CD4-positive, alpha-beta T cell treated with Interferon alpha-2 for 1 hour (primary cell): ENCODE data around the gene NUP43.
"Not testable (repeated sequence)": the region's sequence is repeated elsewhere in the genome, so short reads cannot be mapped to it uniquely, and the experiment has no call there.

Experiments used
- DNase-seq, 2 donors: peaks; one replicate each; pipeline ENCODE4 v3.0.0-alpha.2; 2020 to 2022

The NUP43 gene

GRCh38 chr6:149745252-149745651 is 1.1 kb downstream of the NUP43 start:
- DNase-seq, result not testable (repeated sequence)

GRCh38 chr6:149734915-149735314 is 11.4 kb downstream of the NUP43 start:
- DNase-seq, result no peak

DNA sequence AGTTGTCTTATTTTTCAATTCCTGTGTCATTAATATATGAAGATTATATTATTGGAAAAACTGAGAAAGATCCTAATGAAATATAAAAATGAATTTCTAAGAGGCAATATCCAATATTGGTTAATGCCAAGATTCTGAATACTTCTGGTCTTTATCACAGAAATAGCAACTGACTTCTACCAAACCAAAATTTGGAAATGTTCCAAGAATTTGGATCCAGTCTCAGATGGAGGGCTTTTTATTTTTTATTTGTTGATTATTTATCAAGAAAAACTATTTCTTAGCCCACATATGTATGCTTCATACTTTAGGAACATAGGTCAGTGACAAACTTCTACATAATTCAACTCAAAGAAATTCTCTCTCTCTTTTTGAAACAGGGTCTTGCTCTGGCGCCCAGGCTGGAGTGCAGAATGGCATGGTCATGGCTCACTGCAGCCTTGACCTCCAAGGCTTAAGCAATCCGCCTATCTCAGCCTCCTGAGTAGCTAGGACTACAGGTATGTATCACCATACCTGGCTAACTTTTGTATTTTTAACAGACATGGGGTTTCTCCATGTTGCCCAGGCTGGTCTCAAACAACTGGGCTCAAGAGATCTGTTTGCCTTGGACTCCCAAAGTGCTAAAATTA is 13.1 kb downstream of the NUP43 start:
- DNase-seq, result no peak

GRCh38 chr6:149729824-149730223 is 16.5 kb downstream of the NUP43 start:
- no peak for DNase-seq

DNA sequence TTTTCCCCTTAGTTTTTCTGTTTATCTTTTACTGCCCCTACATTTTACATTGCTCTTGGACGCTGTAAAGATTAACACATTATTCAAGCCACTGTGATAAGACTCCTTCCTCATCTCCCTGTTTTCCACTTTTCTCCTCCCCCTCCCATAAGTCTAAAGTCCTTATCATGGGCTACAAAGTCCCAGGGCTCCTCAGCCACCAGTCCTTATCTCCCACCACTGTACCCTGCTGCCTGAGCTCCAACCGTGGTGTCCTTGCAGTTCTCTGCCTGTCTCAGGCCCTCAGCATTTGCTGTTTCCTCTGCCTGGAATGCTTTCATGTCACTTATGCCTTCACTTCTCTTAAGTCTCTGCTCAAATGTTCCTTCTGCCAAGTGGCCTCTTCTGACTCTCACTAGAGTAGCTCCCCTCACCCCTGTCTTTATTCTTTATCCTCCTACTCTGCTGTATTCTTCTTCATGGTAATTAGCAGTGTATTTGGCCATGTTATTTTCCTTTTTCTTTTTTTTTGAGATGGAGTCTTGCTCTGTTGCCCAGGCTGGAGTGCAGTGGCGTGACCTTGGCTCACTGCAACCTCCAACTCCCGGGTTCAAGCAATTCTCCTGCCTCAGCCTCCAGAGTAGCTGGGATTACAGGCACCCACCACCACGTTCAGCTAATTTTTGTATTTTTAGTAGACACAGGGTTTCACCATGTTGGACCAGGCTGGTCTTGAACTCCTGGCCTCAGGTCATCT is 17.7 kb downstream of the NUP43 start:
- no peak for DNase-seq

DNA sequence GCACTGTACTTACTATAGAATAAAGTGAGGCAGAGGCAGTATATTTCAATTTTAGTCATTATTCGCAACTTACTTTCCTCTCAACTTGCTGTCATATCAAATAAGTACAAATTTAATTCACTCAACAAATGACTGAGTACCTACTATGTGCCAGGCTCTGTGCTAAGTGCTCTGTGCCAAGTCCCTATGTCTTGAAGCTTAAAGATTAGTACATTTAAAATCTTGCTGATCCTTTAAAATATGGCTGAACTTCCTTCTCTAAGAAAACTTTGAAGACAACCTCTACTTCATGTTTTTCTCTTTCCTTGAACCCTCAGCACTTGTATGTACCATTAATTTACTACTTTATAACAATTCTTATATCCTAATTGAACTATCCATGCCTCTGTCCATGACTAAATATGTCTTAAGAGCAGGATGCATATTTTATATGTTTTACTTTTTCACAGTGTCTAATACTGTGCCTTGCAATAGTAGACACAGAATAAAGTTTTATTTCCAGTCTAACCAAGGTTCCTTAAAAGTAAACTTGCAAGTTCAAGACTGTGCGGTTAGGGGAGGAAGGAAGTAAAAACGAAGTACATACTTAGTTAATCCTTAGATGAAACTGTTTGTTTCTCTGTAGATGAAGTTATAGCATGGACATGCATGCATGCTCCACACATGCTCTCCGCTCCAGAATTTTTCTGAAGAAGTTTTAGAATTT is 18.4 kb downstream of the NUP43 start:
- no peak for DNase-seq

DNA sequence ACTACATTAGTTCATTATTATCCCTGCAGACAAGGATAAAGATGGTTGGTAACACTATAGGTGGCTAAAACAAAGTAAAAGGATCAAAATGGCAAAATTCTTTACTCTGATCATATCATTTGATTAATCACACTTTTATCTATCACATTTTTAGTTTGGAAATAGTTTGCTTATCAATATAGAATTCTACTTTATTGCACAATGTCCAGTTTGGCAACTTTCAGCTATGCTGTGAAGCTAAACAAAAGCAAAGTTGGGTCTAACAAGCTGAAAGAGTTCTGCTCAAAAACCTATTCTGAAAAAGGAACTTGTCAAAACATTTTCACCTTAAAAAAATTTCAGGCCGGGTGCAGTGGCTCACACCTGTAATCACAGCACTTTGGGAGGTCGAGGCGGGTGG is 20.5 kb downstream of the NUP43 start:
- no peak for DNase-seq

DNA sequence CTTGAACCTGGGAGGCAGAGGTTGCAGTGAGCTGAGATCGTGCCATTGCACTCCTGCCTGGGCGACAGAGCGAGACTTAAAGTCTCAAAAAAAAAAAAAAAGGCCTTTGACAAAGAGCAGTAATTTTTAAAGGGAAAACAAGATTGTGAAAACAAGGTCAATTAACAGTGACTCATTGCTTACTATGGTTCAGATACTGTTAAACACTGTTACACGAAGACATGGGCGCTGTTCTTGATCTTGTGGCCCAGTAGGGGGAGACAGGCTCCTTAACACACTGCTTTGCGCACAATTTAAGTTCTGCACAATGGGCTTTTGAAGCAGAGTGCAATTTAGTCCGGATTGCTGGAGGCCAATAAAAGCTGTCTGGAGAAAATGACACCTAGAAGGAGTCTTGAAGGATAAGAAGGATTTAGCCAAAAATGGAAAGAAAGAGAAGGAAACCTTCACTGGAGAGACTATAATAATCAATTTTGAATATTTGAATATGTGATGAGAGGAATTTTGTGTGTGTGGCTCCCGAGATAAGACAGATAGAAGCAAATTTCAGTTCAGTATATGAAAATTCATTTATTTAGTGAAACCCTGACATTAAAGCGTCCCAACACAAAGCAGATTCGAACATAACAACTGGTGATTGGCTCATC is 22.4 kb downstream of the NUP43 start:
- DNase-seq, result peak; percentile 48 to 67

DNA sequence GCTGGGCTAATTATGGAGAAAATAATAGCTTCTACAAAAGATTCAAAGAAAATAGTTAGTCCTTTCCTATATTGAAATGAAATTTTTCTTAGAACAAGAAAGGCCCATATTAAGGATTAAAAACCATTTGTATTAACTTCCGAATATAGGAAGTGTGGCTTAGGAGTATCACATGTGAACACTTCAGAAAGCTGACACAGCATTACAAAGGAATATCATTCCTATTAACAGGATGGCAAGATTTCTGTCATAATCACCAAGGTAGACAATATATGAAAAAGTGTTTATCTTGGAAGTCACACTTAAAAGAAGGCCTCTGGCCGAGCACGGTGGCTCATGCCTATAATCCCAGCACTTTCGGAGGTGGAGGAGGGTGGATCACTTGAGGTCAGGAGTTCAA is 23.1 kb downstream of the NUP43 start:
- DNase-seq, result no peak

GRCh38 chr6:149719531-149719930 is 26.8 kb downstream of the NUP43 start:
- no peak for DNase-seq

GRCh38 chr6:149717588-149718458 is 28.5 kb downstream of the NUP43 start, which contains the start of gene LATS1:
LATS1 (minus strand) TSS chr6:149718101; CDS start chr6:149702126, 15,975 bp downstream.
- DNase-seq, result peak; percentile 83 to 91

DNA sequence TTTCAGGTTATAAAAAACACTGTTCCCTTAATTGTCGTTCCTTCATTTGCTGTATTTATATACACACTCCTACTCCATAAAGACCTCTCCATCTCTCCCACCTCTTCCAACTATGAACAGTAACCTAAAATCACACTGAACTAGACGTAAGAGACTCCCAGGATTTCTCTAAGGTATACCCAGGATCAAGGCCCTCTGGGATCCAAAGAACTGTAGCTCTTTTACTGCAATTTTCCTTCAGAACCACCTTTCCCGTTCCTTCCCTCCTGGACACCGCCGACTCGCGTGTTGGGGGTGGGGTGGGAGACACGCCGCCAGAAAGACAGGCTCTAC is 29.1 kb downstream of the NUP43 start:
- no peak for DNase-seq

DNA sequence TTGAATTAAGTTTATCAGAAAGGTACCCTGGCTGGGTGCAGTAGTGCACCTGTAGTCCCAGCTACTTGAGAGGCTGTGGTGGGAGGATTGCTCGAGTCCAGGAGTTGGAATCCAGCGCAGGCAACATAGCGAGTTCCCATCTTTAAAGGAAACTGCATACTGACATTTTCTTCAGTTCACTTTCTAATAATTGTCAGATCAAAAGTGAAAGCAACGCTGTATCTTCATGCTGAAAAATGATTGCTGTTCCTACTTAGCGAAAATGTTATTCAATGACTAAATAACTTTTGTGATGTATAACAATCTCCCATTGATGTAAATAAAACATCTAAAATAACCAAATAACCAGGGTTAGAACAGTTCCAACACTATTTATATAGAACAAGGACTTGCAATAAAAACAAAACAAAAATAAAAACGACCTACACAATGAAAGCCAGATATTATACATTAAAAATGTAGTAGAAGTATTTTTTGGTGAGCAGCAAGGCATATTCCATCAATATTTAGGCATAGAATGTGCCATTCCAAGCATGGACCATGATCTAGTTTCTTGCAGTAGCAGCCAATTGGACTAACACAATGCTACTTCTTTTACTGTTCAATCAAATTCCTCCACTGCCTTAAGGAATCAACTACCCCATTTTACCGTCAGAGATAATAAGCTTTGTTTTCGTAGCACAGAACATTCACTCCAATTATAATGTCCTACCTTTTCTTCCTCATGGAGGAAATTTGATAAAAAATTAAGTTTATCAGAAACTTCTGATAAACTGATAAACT is 30.0 kb downstream of the NUP43 start:
- peak in 1 of 2 donors; percentile 28 for DNase-seq

GRCh38 chr6:149714442-149714841 is 31.9 kb downstream of the NUP43 start:
- no peak for DNase-seq

DNA sequence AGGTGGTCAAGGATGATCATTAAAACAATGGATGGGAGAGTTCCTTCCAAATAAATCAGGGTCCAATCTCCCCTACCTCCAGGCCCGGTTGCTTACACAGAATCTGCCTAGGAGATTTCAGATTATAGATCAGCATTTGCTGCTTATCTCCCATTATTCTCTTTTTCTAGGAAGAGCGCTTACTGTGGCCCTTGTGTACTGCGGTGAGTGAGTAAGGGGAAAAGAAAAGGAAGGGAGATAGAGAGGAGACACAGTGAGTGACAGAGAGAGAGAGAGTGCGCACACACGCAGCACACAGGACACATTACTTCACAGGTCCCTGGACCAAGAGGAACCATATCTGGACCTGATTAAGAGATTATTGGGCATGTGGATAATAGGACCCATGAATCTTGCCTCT is 34.6 kb downstream of the NUP43 start:
- no peak for DNase-seq

GRCh38 chr6:149701714-149702113 is 44.6 kb downstream of the NUP43 start:
- no peak for DNase-seq

DNA sequence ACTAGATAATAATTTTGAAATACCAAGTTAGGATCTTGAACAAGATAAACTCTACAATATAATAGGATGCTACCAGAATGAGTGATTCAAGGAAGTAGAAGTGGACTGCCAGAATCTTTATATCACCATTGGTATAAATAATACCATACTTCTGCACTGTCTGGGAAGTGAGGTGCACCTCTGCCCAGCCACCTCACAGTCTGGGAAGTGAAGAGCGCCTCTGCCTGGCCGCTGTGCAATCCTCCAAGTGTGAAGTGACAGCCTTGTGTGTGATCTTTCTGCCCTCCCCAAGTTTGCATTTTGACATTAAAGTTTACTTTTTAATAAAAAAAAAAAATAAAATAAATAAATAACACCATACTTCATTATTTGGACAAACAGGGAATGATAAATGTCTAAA is 47.2 kb downstream of the NUP43 start:
- DNase-seq, result no peak

DNA sequence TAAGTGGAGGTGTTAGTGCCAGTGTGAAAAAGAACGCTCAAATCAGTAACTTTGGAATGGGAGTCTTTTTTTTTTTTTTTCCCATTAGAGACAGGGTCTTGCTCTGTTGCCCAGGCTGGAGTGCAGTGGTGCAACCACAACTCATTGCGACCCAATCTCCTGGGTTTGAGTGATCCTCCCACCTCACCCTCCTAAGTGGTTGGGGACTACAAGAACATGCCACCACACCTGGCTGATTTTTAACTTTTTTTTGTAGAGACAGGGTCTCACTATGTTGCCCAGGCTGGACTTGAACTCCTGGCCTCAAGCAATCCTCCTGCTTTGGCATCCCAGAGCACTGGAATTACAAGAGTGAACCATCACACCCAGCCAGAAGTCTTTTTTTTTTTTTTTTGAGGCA is 48.2 kb downstream of the NUP43 start:
- no peak for DNase-seq

DNA sequence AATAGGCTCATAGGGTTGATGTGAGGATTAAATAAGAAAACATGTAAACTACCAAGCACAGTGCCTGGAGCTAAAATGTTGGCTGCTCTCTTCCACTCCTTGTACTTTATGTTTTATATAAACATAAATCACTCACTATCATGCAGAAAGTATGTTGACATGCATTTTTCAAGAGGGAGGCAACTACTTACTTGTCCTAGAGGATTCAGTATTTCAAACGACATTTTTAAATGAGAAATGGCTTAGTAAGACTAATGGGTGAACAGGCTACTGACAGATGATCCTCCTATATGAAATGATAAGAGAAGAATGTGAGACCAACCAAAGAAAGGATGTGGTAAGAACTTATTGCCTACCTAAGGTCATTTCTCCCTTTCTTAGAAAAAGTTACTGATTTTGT is 49.4 kb downstream of the NUP43 start:
- DNase-seq, result no peak

DNA sequence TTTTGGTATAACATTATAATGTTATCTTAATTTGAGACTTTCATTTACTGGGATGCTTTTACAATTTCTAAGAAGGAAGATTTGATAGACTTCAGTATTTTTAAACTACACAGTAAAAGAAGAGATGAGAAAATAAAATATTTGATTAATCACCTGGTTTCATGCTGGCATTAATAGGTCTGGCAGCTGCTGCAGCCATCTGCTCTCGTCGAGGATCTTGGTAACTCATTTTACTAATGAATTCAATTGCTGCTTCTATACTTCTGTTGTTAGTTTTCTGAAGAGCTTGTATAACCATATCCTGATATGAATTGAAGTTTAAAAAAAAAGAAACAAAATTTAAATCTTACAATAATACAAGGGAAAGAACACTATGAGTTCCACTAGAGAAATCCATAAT is 51.4 kb downstream of the NUP43 start:
- no peak for DNase-seq

DNA sequence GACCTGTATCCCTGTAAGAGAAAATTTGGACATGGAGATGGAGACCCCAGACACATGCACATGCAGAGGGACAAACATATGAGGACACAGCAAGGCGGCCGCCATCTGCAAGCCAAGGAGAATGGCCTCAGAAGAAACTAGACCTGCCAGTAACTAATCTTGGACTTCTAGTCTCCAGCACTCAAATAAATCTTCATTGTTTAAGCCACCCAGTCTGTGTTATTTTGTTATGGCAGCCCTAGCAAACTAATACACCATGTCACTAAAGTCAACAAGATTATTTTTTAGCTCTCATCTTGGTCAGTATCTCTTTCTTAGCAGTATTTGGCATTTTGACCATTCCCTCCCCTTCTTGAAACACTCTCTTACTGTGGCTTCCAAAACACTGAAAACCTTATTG is 55.1 kb downstream of the NUP43 start:
- DNase-seq, result no peak

DNA sequence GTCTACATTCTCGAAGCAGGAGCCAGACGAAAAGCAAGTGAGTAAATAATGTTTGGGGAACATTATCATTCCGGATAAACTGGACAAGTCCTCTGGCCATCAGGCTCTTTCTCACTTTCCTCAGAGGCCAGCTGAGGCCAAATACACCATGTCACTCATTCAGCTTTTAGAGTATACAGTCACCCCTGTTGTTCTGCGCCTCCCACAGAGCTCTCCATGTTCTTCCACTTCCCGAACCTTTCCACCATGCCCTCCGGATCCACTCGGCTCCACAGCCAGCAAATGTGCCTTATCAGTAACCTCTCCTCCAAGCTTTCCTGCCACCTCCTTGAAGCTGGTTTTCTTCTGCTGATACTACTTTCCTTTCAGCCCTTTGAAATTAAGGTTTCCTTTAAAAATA is 60.1 kb downstream of the NUP43 start:
- DNase-seq, result no peak
